HG02759 (cell line): ENCODE data around the gene ARPIN.
"Not testable (repeated sequence)": the region's sequence is repeated elsewhere in the genome, so short reads cannot be mapped to it uniquely, and the experiment has no call there.

ENCODE experiments used
- ATAC-seq: cut with Tn5 transposase; IDR thresholded peaks from one replicate; pipeline ENCODE4 v1.9.1; 2021; ENCODE audit warnings: mild to moderate bottlenecking, moderate library complexity; ENCODE audit not compliant: unreplicated experiment

ARPIN gene

GRCh38 chr15:89878323-89878722 is 34.4 kb downstream of the ARPIN start:
- no peak for ATAC-seq

GRCh38 chr15:89877083-89877425 is 35.7 kb downstream of the ARPIN start:
- ATAC-seq, result no peak

DNA sequence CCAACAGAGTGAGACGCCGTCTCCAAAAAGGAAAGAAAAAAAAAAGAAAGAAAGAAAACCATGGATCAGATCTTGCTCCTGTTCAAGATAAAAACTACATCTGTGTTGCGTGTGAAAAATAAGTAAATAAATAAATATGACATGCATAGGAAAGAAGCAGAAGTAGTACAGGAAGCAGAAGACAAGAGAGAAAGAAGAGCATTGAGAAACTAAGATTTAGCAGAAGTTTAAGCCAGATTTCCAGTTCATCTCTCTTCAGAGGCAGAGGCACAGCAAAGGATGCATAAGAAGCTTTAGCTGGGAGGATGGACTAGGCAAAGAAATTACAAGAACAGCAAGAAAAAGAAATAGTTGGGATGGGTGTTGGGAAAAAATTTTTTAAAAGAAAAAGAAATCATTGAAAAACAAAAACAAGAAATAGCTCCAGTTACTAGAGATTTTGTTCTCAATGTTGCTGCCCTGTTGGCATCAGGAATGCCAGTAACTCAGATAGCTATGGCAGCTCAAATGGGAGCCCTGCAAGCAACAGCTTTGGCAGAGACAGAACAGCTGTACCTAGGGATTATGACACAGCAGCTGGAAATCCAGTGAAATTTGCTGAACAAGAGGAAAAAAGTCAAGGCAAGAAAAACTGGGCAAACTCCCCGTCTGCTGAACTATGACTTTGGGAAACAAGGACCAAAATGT is 36.2 kb downstream of the ARPIN start:
- no peak for ATAC-seq

GRCh38 chr15:89875741-89876140 is 37.0 kb downstream of the ARPIN start:
- ATAC-seq, result no peak

- ATAC-seq, result peak; percentile 87
Measured at GRCh38 chr15:89874926-89875564, 37.7 kb downstream of the ARPIN start.

- ATAC-seq, result no peak
Measured at GRCh38 chr15:89870688-89871288, 42.0 kb downstream of the ARPIN start.

DNA sequence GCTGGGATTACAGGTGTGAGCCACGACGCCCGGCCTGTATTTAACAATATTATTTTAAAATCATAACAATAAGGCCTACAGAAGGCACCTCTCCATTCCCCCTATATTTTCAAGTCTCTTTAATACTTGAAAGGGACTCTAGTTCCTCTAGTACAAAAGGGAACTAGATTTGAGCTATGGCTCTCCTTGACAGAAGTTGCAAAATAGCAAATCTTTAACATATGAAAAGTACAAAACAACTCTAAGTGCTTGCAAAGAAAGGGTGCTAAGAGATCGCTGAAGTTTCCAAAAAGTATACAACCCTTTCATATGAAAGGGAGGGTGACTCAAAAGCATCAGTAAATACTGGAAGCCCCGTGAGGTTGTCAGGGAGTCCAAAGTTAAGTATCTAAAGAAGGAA is 42.7 kb downstream of the ARPIN start:
- ATAC-seq, result no peak

DNA sequence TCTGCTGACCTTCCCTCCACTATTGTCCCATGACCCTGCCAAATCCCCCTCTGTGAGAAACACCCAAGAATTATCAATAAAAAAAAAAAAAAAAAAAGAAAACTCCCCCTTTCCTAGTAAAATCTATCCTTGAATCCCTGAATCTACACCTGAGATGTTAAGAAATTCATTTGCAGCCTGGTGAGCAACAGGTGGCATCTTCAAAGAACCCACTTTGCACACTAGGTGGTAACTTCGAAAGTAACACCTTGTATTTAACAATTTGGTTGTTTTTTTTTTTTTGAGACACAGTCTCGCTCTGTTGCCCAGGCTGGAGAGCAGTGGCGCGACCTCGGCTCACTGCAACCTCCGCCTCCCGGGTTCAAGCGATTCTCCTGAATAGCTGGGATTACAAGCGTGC is 43.3 kb downstream of the ARPIN start:
- not testable (repeated sequence) for ATAC-seq

- ATAC-seq, result no peak
Measured at GRCh38 chr15:89864958-89865739, 47.6 kb downstream of the ARPIN start.

- ATAC-seq, result no peak
Measured at GRCh38 chr15:89863918-89864317, 48.8 kb downstream of the ARPIN start.

DNA sequence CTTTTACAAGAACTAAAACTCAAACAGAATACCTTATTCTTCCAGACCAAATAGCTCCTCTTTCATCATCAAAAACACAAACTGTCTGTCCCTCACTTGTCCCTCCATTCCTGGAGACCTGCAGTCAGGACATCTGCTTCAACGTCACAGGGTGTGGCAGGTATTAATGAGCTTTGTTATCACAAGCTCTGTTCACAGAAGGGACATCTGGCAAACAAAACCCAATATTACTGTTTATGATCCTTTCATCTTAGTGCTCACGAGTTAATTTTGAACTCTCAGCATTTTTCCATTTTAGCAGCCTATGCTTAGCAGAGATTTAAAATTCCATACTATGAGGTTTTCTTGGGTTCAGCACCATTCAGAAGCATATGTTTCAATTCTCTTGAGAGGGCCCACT is 51.9 kb downstream of the ARPIN start:
- ATAC-seq, result no peak

- no peak for ATAC-seq
Measured at GRCh38 chr15:89860431-89860830, 52.3 kb downstream of the ARPIN start.

GRCh38 chr15:89858661-89859458 is 53.9 kb downstream of the ARPIN start:
- ATAC-seq, result no peak

- ATAC-seq, result no peak
Measured at GRCh38 chr15:89857673-89858072, 55.1 kb downstream of the ARPIN start.

- ATAC-seq, result no peak
Measured at GRCh38 chr15:89855948-89856347, 56.8 kb downstream of the ARPIN start.

- not testable (repeated sequence) for ATAC-seq
Measured at GRCh38 chr15:89854863-89855262, 57.9 kb downstream of the ARPIN start.

DNA sequence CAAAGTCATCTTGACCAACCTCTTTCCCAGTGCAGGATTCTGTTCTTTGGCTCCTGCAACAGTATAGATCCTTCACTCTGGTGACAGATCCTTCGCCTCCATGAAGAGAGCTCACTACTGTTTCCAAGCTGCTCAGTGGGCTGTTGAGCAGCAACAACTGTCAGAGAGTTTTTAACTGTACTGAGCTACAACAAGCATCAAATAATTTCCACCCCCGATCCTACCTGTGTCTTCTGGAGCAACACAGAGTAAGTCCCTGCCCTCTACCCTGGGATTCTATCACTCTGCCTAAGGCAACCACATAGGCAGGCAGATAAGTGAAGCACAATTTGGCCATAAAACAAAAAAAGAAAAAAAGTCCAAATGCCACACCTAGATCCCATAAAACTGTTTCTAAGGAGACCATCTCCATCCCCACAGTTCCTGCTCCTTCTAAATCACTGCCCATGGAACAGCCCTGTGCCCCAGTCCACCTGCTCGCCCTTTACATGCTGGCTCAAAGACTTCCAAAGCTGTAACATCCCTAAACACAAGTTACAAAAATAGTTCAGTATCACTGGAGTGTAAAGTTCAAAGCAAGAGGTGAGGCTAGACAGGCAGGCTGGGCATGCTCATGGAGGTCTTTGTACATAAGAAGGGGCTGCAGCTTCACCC is 60.3 kb downstream of the ARPIN start:
- no peak for ATAC-seq

DNA sequence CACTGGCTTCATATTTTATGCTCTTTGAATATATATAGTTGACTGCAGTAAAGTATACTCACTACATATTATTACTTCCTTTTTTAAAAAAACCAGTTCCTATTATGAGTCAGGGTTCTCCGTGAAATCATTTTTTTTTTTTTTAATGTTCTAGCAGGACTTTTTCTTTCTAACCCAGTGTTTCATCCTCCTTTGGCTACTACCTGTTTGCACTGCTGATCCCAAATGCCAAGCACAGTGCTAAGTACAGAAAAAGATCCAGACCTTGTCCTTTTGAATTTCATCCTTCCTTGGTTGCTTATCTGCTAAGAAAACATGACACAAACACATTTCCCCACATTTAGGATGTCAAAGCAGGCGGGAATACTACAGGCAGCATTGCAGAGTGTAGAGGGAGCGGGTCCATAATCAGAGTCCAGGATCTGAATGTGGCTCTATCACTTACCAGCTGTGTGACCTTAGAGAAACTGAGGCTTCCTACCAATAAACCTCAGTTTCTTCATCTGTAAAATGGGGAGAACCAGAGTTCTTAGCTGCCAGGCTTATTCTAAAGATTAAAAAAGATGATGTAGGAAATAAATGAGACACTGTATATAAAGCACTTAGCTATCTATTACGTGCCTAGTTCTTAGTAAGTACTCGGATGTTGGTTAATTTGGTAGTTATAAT is 60.9 kb downstream of the ARPIN start:
- ATAC-seq, result peak; percentile 64

GRCh38 chr15:89848970-89849292 is 63.8 kb downstream of the ARPIN start:
- no peak for ATAC-seq

DNA sequence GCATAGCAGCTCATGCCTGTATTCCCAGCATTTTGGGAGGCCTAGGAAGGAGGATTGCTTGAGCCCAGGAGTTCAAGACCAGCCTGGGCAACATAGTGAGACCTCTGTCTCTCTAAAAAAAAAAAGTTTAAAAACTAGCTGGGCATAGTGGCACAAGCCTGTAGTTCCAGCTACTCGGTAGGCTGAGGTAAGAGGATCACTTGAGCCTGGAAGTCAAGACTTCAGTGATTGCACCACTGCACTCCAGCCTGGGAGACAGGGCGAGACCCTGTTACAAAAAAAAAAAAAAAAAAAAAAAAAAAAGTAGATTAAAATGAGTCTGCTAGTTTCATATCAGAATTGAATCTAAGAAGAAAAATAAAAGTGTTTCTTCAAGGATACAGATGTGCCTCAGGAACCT is 65.7 kb downstream of the ARPIN start:
- no peak for ATAC-seq
